H1 (cell line): ENCODE measurements around the gene GPC3. TPM values are rescaled to one million over a fixed set of nuclear protein-coding genes. Genes with fewer than 3 reads are reported as not detected.

Experiments used
- CTCF ChIA-PET: fragments of 300-600 bp; sonication (Branson Sonifier 250); formaldehyde crosslinking; loops from one replicate; lab custom pipeline; 2021; ENCODE audit not compliant: partially characterized antibody; lab: Charles Lee
- POLR2A ChIA-PET: fragments of 300-600 bp; sonication (Branson Sonifier 250); formaldehyde crosslinking; loops from one replicate; lab custom pipeline; 2021; ENCODE audit warnings: inconsistent platforms; ENCODE audit not compliant: partially characterized antibody; lab: Charles Lee
- DNase-seq, 2 experiments: peaks; one replicate each; pipeline versions ENCODE4 v3.0.0 to v3.0.0-alpha.2; 2010 to 2022; ENCODE audit warnings: low spot score in 2 of 2, low read depth in 1 of 2, mixed read lengths in 1 of 2
- FAIRE-seq: peaks from 2 replicates; lab custom pipeline; 2011; peaks lifted over from hg19 to GRCh38; lab: Jason Lieb, UNC
- H2AFZ ChIP-seq: 2 replicates; pipeline ENCODE4 v1.8.1; 2012; ENCODE audit warnings: low read length, inconsistent platforms
- H2AK5ac ChIP-seq: 2 replicates; pipeline ENCODE4 v1.6.1; 2013; ENCODE audit warnings: low read depth, low read length
- H2BK120ac ChIP-seq: replicated peaks from 2 replicates; pipeline ENCODE3; 2013; ENCODE audit warnings: low read depth, low read length, inconsistent platforms
- H2BK12ac ChIP-seq: 2 replicates; pipeline ENCODE4 v1.6.1; 2013; ENCODE audit warnings: low read depth, low read length
- H2BK15ac ChIP-seq: 2 replicates; pipeline ENCODE4 v1.6.1; 2013; ENCODE audit warnings: low read length
- H2BK20ac ChIP-seq: 2 replicates; pipeline ENCODE4 v1.6.1; 2013; ENCODE audit warnings: low read length
- H2BK5ac ChIP-seq: 2 replicates; pipeline ENCODE4 v1.6.1; 2013; ENCODE audit warnings: low read depth, low read length
- H3K14ac ChIP-seq: 2 replicates; pipeline ENCODE4 v1.6.1; 2013; ENCODE audit warnings: inconsistent platforms; ENCODE audit not compliant: insufficient read length
- H3K18ac ChIP-seq: 2 replicates; pipeline ENCODE4 v1.6.1; 2013; ENCODE audit warnings: low read length; ENCODE audit errors: extremely low read depth
- H3K23ac ChIP-seq: 2 replicates; pipeline ENCODE4 v1.6.1; 2013; ENCODE audit warnings: inconsistent platforms; ENCODE audit not compliant: insufficient read length
- H3K23me2 ChIP-seq: 2 replicates; pipeline ENCODE4 v1.6.1; 2013; ENCODE audit warnings: low read depth, low read length
- H3K27ac ChIP-seq: 2 replicates; pipeline ENCODE4 v1.6.1; 2011; ENCODE audit warnings: low read depth, low read length, inconsistent platforms
- H3K27me3 ChIP-seq, 4 experiments: replicated peaks in 1 of 4; 1 replicate in 1 of 4; 2 replicates in 3 of 4; pipeline versions ENCODE4 v1.6.1 to v1.8.1; 2011 to 2013; ENCODE audit warnings: low read length in 3 of 4, mild to moderate bottlenecking in 3 of 4, inconsistent platforms in 2 of 4, mixed read lengths in 2 of 4, moderate library complexity in 1 of 4; ENCODE audit not compliant: control insufficient read depth in 3 of 4, insufficient read depth in 3 of 4; ENCODE audit errors: extremely low read depth in 1 of 4
- H3K36me3 ChIP-seq, 4 experiments: 2 replicates each; pipeline versions ENCODE4 v1.6.1 to v1.8.1; 2011 to 2013; ENCODE audit warnings: mild to moderate bottlenecking in 4 of 4, low read length in 3 of 4, moderate library complexity in 2 of 4, control low read depth in 1 of 4, inconsistent platforms in 1 of 4; ENCODE audit not compliant: insufficient read depth in 4 of 4, control insufficient read depth in 2 of 4
- H3K4ac ChIP-seq: replicated peaks from 2 replicates; pipeline ENCODE3; 2013; ENCODE audit warnings: low read length, low read depth, mixed read lengths, inconsistent platforms; ENCODE audit not compliant: insufficient read length
- H3K4me1 ChIP-seq, 4 experiments: replicated peaks in 1 of 4; 1 replicate in 1 of 4; 2 replicates in 3 of 4; pipeline versions ENCODE4 v1.6.1 to v1.8.1; 2011 to 2013; ENCODE audit warnings: low read length in 3 of 4, inconsistent platforms in 2 of 4, mixed read lengths in 1 of 4; ENCODE audit not compliant: insufficient read depth in 4 of 4, control insufficient read depth in 3 of 4
- H3K4me2 ChIP-seq, 2 experiments: 2 replicates each; pipeline versions ENCODE4 v1.6.1 to v1.8.1; 2011 to 2013; ENCODE audit warnings: low read depth in 2 of 2, low read length in 2 of 2, control low read depth in 1 of 2, inconsistent platforms in 1 of 2, mild to moderate bottlenecking in 1 of 2; ENCODE audit not compliant: insufficient read depth in 1 of 2
- H3K4me3 ChIP-seq, 4 experiments: fragments of 200-600, 300-600 bp in 1 of 4; sonication (generic), shearing (Covaris generic), sonication (Bioruptor Twin) in 1 of 4; 2 replicates each; pipeline versions ENCODE4 v1.5.1 to v1.8.1; 2011 to 2016; ENCODE audit warnings: low read length in 4 of 4, low read depth in 3 of 4, control low read depth in 2 of 4, inconsistent platforms in 2 of 4, mild to moderate bottlenecking in 2 of 4, mixed read lengths in 1 of 4, moderate library complexity in 1 of 4; ENCODE audit not compliant: insufficient read depth in 2 of 4; ENCODE audit errors: extremely low read depth in 1 of 4
- H3K56ac ChIP-seq: replicated peaks from 2 replicates; pipeline ENCODE3; 2013; ENCODE audit warnings: low read depth, mild to moderate bottlenecking, mixed read lengths, low read length, inconsistent platforms; ENCODE audit not compliant: insufficient read length
- H3K79me1 ChIP-seq: 2 replicates; pipeline ENCODE4 v1.6.1; 2013; ENCODE audit warnings: low read depth, low read length, control low read depth
- H3K79me2 ChIP-seq, 2 experiments: 2 replicates each; pipeline versions ENCODE4 v1.6.1 to v1.8.1; 2012 to 2013; ENCODE audit warnings: low read length in 2 of 2, mild to moderate bottlenecking in 2 of 2, inconsistent platforms in 1 of 2; ENCODE audit not compliant: insufficient read depth in 2 of 2, control insufficient read depth in 1 of 2
- H3K9ac ChIP-seq, 4 experiments: replicated peaks in 1 of 4; 1 replicate in 1 of 4; 2 replicates in 3 of 4; pipeline versions ENCODE4 v1.6.1 to v1.8.1; 2011 to 2013; ENCODE audit warnings: low read depth in 3 of 4, low read length in 3 of 4, control low read depth in 2 of 4, mild to moderate bottlenecking in 2 of 4, moderate library complexity in 2 of 4, inconsistent platforms in 1 of 4; ENCODE audit errors: extremely low read depth in 1 of 4
- H3K9me3 ChIP-seq, 2 experiments: 2 replicates each; pipeline versions ENCODE4 v1.6.1 to v1.8.1; 2012 to 2013; ENCODE audit warnings: mild to moderate bottlenecking in 2 of 2, moderate library complexity in 2 of 2, control low read depth in 1 of 2, inconsistent platforms in 1 of 2, low read depth in 1 of 2, low read length in 1 of 2, mixed read lengths in 1 of 2; ENCODE audit not compliant: insufficient read depth in 2 of 2
- H4K20me1 ChIP-seq, 2 experiments: replicated peaks in 1 of 2; 2 replicates each; pipeline versions ENCODE3 to v1.8.1; 2011 to 2013; ENCODE audit warnings: inconsistent platforms in 2 of 2, low read length in 2 of 2, mild to moderate bottlenecking in 1 of 2; ENCODE audit not compliant: insufficient read depth in 2 of 2, control insufficient read depth in 1 of 2
- H4K5ac ChIP-seq: 2 replicates; pipeline ENCODE4 v1.6.1; 2013; ENCODE audit warnings: low read length, low read depth, mixed read lengths, inconsistent platforms; ENCODE audit not compliant: insufficient read length
- H4K8ac ChIP-seq: 2 replicates; pipeline ENCODE4 v1.8.0; 2013; ENCODE audit warnings: mild to moderate bottlenecking, moderate library complexity, low read length, inconsistent platforms; ENCODE audit not compliant: insufficient read depth; ENCODE audit errors: extremely low read depth
- H4K91ac ChIP-seq: replicated peaks from 2 replicates; pipeline ENCODE3; 2013; ENCODE audit warnings: low read length, mixed read lengths, inconsistent platforms; ENCODE audit not compliant: insufficient read length
- ATF2 ChIP-seq: IDR thresholded peaks from 2 replicates; pipeline ENCODE4 v1.6.1; 2012; ENCODE audit warnings: low read length, inconsistent platforms
- ATF3 ChIP-seq: IDR thresholded peaks from 2 replicates; pipeline ENCODE4 v1.6.1; 2011; ENCODE audit warnings: low read depth, mild to moderate bottlenecking, low read length; ENCODE audit not compliant: insufficient read depth
- CBX5 ChIP-seq: fragments of 300-800, 300-1000 bp; sonication (generic); IDR thresholded peaks from 2 replicates; pipeline ENCODE4 v1.7.1; 2016; ENCODE audit warnings: antibody characterized with exemption, low read length, low read depth
- CTCF ChIP-seq, 3 experiments: IDR thresholded peaks; 1 replicate in 2 of 3; 2 replicates in 1 of 3; pipeline versions ENCODE4 v1.5.1 to v1.6.1; 2011; ENCODE audit warnings: low read length in 3 of 3, mild to moderate bottlenecking in 3 of 3, inconsistent platforms in 2 of 3, low read depth in 1 of 3, moderate library complexity in 1 of 3; ENCODE audit not compliant: insufficient read depth in 1 of 3; ENCODE audit errors: control extremely low read depth in 1 of 3
- MAFK ChIP-seq: IDR thresholded peaks from 2 replicates; pipeline ENCODE4 v1.6.1; 2012; ENCODE audit warnings: low read depth, mild to moderate bottlenecking, improper control_type of control experiment, low read length
- RNF2 ChIP-seq: fragments of 200-900, 300-1000 bp; sonication (generic); IDR thresholded peaks from 2 replicates; pipeline ENCODE4 v1.7.1; 2016; ENCODE audit warnings: borderline replicate concordance, low read depth, mild to moderate bottlenecking, antibody characterized with exemption, low read length; ENCODE audit not compliant: poor library complexity, severe bottlenecking; ENCODE audit errors: missing control alignments
- SP2 ChIP-seq: IDR thresholded peaks from 2 replicates; pipeline ENCODE4 v1.6.1; 2012; ENCODE audit warnings: mild to moderate bottlenecking, low read length, inconsistent platforms
- WGBS, 2 experiments: shearing (Covaris generic) in 1 of 2; methylation state at CpG; one replicate each; pipeline versions ENCODE4 v1.1.6 to v1.1.7; 2013 to 2015; ENCODE audit warnings: low lambda C conversion rate in 2 of 2, mixed read lengths in 2 of 2, inconsistent platforms in 1 of 2, low coverage in 1 of 2, missing lambda C conversion rate in 1 of 2; ENCODE audit not compliant: insufficient replicate concordance in 2 of 2, insufficient coverage in 1 of 2, insufficient read length in 1 of 2; ENCODE audit errors: extremely low coverage in 1 of 2, missing lambda C conversion rate in 1 of 2; 5-methylcytosine and 5-hydroxymethylcytosine counted together
- polyA plus RNA-seq, 7 experiments: library from polyadenylated mRNA; depleted of rRNA in 3 of 7; stranded (reverse) in 5 of 7; unstranded in 2 of 7; fragments of >200 nt in 5 of 7; fragments of 200-250 nt in 2 of 7; gene quantifications; 1 replicate in 5 of 7; 2 replicates in 1 of 7; 4 replicates in 1 of 7; pipeline versions ENCODE4 v1.2.1 to v1.2.3, GENCODE V29; 2011 to 2013; ENCODE audit warnings: missing spikeins in 2 of 7, mixed read lengths in 2 of 7
- total RNA-seq: library from RNA; stranded (reverse); fragmentation: NEBNext Ultra II Directional; extraction: Animal tissue kit (Norgen Biotek cat#: 25700); gene quantifications from 2 replicates; pipeline ENCODE4 v1.2.1, GENCODE V29; 2021

The GPC3 gene
- total and polyA plus RNA-seq, 2 of the 8 experiments (the other 6 are each of a cell fraction or from before 2014, with no cell fraction given), result 64.8 to 71.9 TPM

GRCh38 chrX:133598601-133599335 is 386.6 kb downstream of the GPC3 start:
- Histone ChIP-seq H2BK20ac (no peak overlapping the region), H2BK15ac (no peak overlapping the region), H3K14ac (no peak overlapping the region), H3K4me1 (no peaks in the 10 kb centered on the region), H3K27me3 (no peaks in the 10 kb centered on the region), H3K79me2 (no peaks in the 10 kb centered on the region), H3K23ac (no peak overlapping the region), H3K23me2 (no peaks in the 10 kb centered on the region), H3K9ac (no peak overlapping the region), H3K18ac (no peak overlapping the region), H3K4me3 (no peak overlapping the region), H3K56ac (no peak overlapping the region), H2BK120ac (no peak overlapping the region), H4K8ac (no peak overlapping the region), H3K9me3 (no peaks in the 10 kb centered on the region), H2BK12ac (no peak overlapping the region), H3K36me3 (no peaks in the 10 kb centered on the region), H2BK5ac (no peak overlapping the region), H3K4me2 (no peak overlapping the region), H2AFZ (no peak overlapping the region), H3K4ac (no peak overlapping the region), H4K91ac (no peak overlapping the region), H4K5ac (no peak overlapping the region), H3K27ac (no peak overlapping the region), H4K20me1 (no peaks in the 10 kb centered on the region), H3K79me1 (no peaks in the 10 kb centered on the region), H2AK5ac (no peak overlapping the region)
- ChIA-PET POLR2A (interaction anchor here (1.2 kb wide), 1 partner anchor 13 kb away, joined by 3 read pairs; no protein-coding TSS in a partner anchor), CTCF (no interaction called here)
- FAIRE-seq (no peak), DNase-seq (no peak)
- 91% methylated on average over 2 of the region's 2 CpGs; no CpG with 5 or more reads in 1 of the 2 experiments for WGBS, 2 experiments
- no peak for TF ChIP-seq MAFK
- no peak for TF ChIP-seq CBX5
- TF ChIP-seq ATF2, result no peak
- TF ChIP-seq SP2, result no peak
- TF ChIP-seq RNF2, result no peak
- no peak for TF ChIP-seq CTCF (IDR thresholded peaks at IDR 0.05; ENCODE audit: control extremely low read depth in 1 of 3, insufficient read depth in 1 of 3, low read depth in 1 of 3, low read length in 3 of 3)
- no peak for TF ChIP-seq ATF3
